ENCODE data around the gene C9orf40. TPM values are rescaled to one million over a fixed set of nuclear protein-coding genes. Genes with fewer than 3 reads are reported as not detected.

C9orf40 gene
- total and polyA plus RNA-seq, 2 of the 4 experiments (the other 2 are of a cell fraction): 0.36 to 1.9 TPM

DNA sequence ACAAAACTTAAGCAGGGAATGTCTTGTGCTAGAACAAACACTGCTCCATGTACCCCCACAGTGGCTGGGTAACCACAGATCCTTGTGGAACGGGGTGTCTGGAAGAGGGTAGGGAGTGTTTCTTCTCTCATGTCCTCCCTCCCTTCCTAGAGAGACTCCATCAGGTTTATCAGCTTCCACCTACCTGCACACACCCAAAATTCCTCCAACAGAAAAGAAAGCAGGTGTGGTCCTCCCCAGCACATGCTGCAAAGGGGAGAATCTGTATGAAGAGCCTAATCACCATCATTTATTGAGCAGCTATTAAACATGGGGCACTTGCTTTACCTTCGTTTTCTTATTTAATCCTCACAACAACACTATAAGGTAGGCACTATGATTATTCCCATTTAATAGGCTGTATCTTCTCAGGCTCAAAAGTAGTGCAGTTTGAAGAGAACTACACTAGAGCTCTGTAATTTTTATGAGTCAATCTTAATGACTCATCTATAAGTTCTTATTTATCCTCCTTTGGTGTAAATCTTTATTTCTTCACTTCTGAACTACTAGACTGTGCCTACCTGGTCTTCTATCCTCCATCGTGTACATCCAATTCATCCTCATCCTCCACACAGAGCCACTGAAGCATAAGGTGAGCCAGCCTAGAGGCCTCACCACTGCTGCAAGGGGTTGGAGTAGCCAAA lies 31.6 kb downstream of the C9orf40 start:
- DNase-seq: no peak
- Histone ChIP-seq H2BK120ac (ENCODE audit: low read depth, low read length) (no peak overlapping the region), H2BK20ac (ENCODE audit: low read depth, low read length) (no peak overlapping the region), H2AFZ (replicated peaks; ENCODE audit: low read length, poor library complexity) (no peak overlapping the region), H3K9ac (ENCODE audit: low read depth, low read length) (no peak overlapping the region), H2AK5ac (ENCODE audit: low read depth, low read length) (no peak overlapping the region), H4K5ac (ENCODE audit: low read depth, low read length) (no peak overlapping the region), H3K4ac (ENCODE audit: low read depth, low read length) (no peak overlapping the region), H3K9me1 (ENCODE audit: insufficient read depth, low read length) (no peaks in the 10 kb centered on the region), H3K23ac (ENCODE audit: low read depth, low read length) (no peak overlapping the region), H2BK15ac (ENCODE audit: low read depth, low read length) (no peak overlapping the region), H4K20me1 (ENCODE audit: insufficient read depth, low read length) (no peaks in the 10 kb centered on the region), H4K91ac (ENCODE audit: insufficient read depth, low read depth, low read length) (no peak overlapping the region), H3K56ac (ENCODE audit: extremely low read depth, insufficient read depth, low read length) (no peak overlapping the region), H3K27me3 (ENCODE audit: control insufficient read depth, insufficient read depth, low read length) (no peaks in the 10 kb centered on the region), H3K18ac (ENCODE audit: low read depth, low read length) (no peak overlapping the region), H3K4me2 (ENCODE audit: low read depth, low read length) (no peak overlapping the region), H3K4me3 (ENCODE audit: insufficient read depth, low read depth, low read length) (no peak overlapping the region), H3K9me3 (ENCODE audit: control insufficient read depth, insufficient read depth, low read length) (no peaks in the 10 kb centered on the region), H4K8ac (ENCODE audit: low read depth in 2 of 2, low read length in 2 of 2) (no peak overlapping the region), H2AK9ac (replicated peaks; ENCODE audit: low read depth, low read length, poor library complexity) (no peak overlapping the region), H3K36me3 (ENCODE audit: control insufficient read depth, insufficient read depth, low read length) (no peaks in the 10 kb centered on the region), H3K4me1 (ENCODE audit: control insufficient read depth, insufficient read depth, low read length) (no peaks in the 10 kb centered on the region), H3K14ac (replicated peaks; ENCODE audit: low read depth, low read length) (no peak overlapping the region), H3K27ac (ENCODE audit: insufficient read depth, low read length) (no peak overlapping the region), H3K79me1 (ENCODE audit: low read depth in 1 of 2, low read length in 2 of 2) (no peaks in the 10 kb centered on the region), H2BK5ac (ENCODE audit: low read depth, low read length, poor library complexity, severe bottlenecking) (no peak overlapping the region)
- POLR2A ChIA-PET (ENCODE audit: unreplicated experiment): no interaction called here
- no peak for ATAC-seq (ENCODE audit: low read depth)
- intact Hi-C loops (cut with micrococcal nuclease): no loop called here
- TF ChIP-seq POLR2A (IDR thresholded peaks at IDR 0.05; ENCODE audit: low read depth, low read length) (no peak), CEBPB (IDR thresholded peaks at IDR 0.05; ENCODE audit: low read depth, low read length) (no peak), USF2 (IDR thresholded peaks at IDR 0.05; ENCODE audit: low read depth, low read length) (no peak), NFE2L2 (IDR thresholded peaks at IDR 0.05; ENCODE audit: low read depth, low read length) (no peak), SMC3 (IDR thresholded peaks at IDR 0.05; ENCODE audit: low read depth, low read length) (no peak), RFX5 (IDR thresholded peaks at IDR 0.05; ENCODE audit: low read depth, low read length) (no peak)
- dilution Hi-C loops (cut with HindIII; ENCODE audit: low sequenced_read_pairs, unreplicated experiment): no loop called here
- in situ Hi-C loops (cut with MboI; ENCODE audit: low sequenced_read_pairs): no loop called here
- CTCF ChIA-PET: interaction anchor here (1.4 kb wide), 1 partner anchor 29 kb away, joined by 3 read pairs; no protein-coding TSS in a partner anchor
- no TSS peak for BruUV-seq (replicated peaks)
- no CpG with 5 or more reads among the region's 3 CpGs for WGBS, 2 experiments (ENCODE audit: extremely low coverage in 2 of 2, insufficient read length in 1 of 2)
